GM12873 (cell line): ENCODE measurements around the gene PDGFA.

Source experiments
- TF ChIP-seq, protein P1 (sequence below): IDR thresholded peaks from 2 replicates; pipeline ENCODE4 v1.5.1; 2012; ENCODE audit warnings: low read depth, mild to moderate bottlenecking, moderate library complexity, low read length, control low read depth; ENCODE audit not compliant: insufficient read depth; ENCODE audit errors: missing control alignments

Gene PDGFA

DNA sequence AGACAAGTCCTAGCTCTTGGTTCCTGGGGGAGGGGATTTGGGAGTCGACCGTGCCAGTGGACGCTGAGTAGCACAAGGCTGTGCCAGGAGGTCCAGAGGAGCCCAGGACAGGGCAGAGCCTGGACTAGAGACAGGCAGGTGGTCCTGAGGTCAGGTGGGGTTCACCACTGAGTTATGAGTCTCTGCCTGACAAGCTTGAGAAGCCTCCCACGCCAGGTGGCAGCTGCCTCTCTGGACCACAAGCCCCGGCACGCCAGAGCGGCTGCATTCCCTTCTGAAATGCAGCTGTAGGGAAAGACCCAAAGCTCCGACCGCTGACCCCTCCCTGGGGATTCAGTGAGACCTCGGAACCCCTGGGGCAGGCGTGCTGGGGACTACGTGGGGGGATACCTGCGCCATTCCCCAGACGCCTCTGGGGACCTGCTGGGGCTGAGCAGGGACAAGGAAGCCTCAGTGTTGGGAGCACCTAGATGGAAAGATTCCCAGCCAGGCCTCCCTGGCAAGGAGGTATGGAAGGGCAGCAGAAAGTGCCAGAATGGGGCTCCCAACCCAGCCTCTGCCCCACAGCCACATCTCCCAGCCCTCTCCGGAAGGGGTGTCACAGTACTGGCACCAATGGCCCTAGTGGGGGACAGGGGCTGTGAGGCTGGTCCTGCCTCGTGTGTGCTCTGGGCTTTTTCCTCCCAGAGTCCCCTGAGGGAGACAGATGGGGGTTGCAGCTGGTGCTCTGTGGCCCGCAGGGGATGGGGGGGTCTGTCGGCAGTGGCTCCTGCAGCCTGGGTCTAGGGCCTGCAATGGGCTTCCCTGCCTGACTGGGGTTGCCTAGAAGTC is 29.0 kb downstream of the PDGFA start:
- TF ChIP-seq, protein P1, sequence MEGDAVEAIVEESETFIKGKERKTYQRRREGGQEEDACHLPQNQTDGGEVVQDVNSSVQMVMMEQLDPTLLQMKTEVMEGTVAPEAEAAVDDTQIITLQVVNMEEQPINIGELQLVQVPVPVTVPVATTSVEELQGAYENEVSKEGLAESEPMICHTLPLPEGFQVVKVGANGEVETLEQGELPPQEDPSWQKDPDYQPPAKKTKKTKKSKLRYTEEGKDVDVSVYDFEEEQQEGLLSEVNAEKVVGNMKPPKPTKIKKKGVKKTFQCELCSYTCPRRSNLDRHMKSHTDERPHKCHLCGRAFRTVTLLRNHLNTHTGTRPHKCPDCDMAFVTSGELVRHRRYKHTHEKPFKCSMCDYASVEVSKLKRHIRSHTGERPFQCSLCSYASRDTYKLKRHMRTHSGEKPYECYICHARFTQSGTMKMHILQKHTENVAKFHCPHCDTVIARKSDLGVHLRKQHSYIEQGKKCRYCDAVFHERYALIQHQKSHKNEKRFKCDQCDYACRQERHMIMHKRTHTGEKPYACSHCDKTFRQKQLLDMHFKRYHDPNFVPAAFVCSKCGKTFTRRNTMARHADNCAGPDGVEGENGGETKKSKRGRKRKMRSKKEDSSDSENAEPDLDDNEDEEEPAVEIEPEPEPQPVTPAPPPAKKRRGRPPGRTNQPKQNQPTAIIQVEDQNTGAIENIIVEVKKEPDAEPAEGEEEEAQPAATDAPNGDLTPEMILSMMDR: no peak

DNA sequence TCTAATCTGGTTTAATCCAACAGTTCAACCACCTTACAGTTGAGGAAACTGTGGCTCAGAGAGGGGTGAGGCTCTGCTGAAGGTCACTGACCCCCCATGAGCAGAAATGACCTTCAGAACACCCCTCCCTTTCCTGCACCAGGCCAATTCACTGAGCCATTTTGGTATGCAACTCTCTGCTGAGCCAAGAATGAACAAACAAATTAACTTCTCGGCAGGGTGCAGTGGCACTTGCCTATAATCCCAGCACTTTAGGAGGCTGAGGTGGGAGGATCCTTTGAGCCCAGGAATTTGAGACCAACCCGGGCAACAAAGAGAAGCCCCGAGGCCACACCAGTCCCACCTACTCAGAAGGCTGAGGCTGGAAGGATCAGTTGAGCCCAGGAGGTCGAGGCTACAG is 29.8 kb downstream of the PDGFA start:
- TF ChIP-seq, protein P1: no peak

DNA sequence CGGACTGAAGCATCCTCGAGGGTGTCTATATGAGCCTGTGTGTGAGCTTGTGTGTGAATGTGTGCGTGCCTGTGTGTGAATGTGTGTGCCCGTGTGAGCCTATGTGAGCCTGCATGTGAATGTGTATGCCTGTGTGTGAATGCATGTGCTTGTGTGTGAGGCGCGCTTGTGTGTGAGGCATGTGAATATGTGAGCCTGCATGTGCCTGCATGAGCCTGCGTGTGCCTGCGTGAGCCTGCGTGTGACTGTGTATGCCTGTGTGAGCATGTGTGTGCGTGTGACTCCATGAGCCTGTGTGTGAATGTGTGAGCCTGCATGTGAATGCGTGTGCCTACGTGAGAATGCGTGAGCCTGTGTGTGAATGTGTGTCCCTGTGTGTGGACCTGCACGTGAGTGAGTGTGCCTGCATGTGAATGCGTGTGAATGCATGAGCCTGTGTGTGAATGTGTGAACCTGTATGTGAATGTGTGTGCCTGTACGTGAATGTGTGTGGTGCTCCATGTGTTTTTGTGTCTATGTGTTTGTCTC is 33.4 kb downstream of the PDGFA start:
- TF ChIP-seq, protein P1: no peak

DNA sequence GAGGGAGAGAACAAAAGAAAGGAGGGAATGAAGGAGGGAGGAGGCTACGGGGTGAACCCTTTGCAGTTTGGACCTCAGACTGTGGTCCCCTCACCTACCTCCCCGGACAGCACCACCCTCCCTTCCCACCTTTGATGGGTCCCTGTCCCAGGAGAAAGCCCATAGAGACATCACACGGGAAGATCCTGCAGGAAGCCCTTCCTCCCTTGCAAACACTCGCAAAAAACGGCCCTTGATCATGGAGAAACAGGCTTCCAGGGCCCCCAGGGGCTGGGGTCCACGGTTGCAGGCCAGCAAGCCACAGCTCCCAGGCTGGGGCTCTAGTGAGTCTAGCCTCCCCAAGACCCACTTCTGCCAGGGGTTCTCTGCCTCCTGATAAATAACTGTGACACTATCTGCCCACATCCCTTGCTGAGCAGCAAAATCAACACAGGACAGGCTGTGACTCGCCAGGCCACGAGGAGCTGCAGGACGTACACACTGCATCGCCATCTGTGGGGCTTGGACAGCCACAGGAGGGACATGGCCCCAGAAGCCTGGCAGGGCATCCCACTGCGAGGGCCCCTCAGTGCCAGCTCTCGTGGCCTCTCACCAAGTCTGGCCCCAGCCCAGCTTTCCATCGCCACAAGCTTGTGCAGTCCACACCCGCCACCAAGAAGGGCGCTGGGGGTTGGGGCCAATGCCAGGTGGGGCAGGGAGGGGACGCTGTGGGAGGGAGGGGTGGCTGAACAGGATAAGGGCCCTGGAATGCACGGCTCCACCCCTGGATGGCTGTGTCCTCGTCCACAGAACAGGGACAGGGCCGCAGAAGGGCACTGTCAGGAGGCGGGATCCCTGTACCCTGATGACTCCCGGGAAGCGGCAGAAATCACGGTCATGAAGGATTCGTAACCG is 34.2 kb downstream of the PDGFA start:
- TF ChIP-seq, protein P1: no peak

DNA sequence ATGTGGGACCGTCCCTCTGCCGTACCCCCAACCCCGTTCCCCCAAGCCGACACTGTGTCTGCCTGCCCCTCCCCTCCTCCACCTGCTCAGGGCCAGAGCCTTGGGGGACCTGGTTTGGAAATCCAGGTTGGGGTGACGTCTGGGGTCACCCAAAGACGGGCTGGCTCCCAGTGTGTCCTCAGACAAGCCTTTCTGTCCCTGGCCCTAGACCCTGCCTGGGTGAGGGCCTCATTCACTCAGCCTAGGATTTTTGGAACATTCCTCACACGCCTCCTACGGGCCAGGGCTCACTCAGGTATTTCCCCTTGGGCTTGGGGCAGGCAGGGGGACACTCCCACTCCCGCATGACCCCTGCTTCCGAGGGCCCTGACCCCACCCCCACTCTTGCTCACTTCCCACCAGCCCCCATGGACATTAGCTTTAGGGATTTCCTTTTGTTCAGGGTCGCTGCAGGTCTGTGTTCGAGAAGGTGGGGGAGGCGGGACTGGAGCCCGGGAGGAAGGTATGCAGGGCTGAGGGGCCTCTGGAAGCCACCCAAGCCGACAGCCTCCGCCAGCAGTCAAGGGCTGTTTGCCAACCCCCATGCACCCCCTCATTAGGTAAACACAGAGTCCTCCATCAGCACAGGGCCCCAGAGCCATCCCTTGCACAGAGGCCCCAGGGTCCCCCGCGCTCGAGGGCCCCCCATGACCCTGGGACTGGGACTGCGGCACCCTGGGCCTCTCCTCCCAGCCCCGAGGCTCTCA is 35.1 kb downstream of the PDGFA start:
- TF ChIP-seq, protein P1: no peak

DNA sequence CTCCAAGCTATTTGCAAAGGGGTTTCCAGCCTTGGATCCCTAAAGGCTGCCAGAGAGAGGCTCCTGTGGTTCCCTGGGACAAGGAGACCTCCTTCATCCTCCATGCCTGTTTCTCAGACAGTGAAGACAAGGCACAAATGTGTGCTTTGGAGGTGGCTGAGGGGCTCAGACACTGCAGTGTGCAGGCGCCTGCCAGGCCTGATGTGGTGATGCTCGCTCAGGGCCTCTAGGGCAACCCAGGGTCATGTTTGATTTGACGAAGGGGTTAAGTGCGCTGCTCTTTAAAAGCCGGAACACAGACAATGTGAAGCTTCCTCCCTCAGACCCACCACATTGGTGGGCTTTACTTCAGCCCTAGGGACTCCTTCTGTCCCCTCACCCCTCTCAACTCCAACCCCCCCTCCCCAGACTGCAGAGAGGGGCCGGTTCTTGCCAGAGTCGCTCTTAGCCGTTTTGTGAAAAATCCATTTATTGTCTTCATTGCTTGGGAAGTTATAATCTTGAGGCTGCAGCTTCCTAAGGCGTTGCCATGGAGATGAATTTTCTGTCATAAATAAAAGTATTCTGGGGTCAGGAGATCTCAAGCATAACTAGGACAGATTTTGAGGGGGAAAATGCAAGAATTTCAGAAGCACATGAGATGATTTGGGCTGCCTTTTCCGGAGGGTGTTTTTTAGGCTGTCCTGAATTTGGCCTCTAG is 35.8 kb downstream of the PDGFA start:
- TF ChIP-seq, protein P1: no peak
